ENCODE data around the gene PPARA.
A peak's percentile ranks its signal among the peaks of the same experiment; 100 is the strongest.

PPARA gene

GRCh38 chr22:46146329-46146728, 4.0 kb upstream of the PPARA start:
- no peak for DNase-seq

GRCh38 chr22:46147061-46147460, 3.3 kb upstream of the PPARA start:
- DNase-seq, result no peak

- no peak for DNase-seq
These were observed 2.7 kb upstream of the PPARA start for GRCh38 chr22:46147471-46148267.

GRCh38 chr22:46148336-46148735, 2.0 kb upstream of the PPARA start:
- DNase-seq, result no peak

- DNase-seq, result no peak
These were observed 1.4 kb upstream of the PPARA start for GRCh38 chr22:46148816-46149511.

- no peak for DNase-seq
These were observed 753 bp upstream of the PPARA start for GRCh38 chr22:46149512-46150033.

GRCh38 chr22:46150655-46151477, 540 bp downstream of the PPARA start:
- peak; percentile 63 for DNase-seq

GRCh38 chr22:46153930-46154329, 3.6 kb downstream of the PPARA start:
- no peak for DNase-seq

GRCh38 chr22:46156031-46156430, 5.7 kb downstream of the PPARA start:
- no peak for DNase-seq

GRCh38 chr22:46158283-46158682, 8.0 kb downstream of the PPARA start:
- DNase-seq, result no peak

- DNase-seq, result no peak
These were observed 8.9 kb downstream of the PPARA start for GRCh38 chr22:46159212-46159611.

- DNase-seq, result no peak
These were observed 9.5 kb downstream of the PPARA start for GRCh38 chr22:46159777-46160176.

- no peak for DNase-seq
These were observed 12.0 kb downstream of the PPARA start for GRCh38 chr22:46162285-46162684.

- DNase-seq, result no peak
These were observed 12.6 kb downstream of the PPARA start for GRCh38 chr22:46162771-46163556.

GRCh38 chr22:46163557-46163888, 13.2 kb downstream of the PPARA start:
- DNase-seq, result no peak

GRCh38 chr22:46165977-46166376, 15.7 kb downstream of the PPARA start:
- DNase-seq, result no peak

- DNase-seq, result no peak
These were observed 19.3 kb downstream of the PPARA start for GRCh38 chr22:46169628-46170027.

GRCh38 chr22:46171940-46172339, 21.6 kb downstream of the PPARA start:
- DNase-seq, result no peak

- no peak for DNase-seq
These were observed 22.3 kb downstream of the PPARA start for GRCh38 chr22:46172522-46173110.

GRCh38 chr22:46173152-46173551, 22.8 kb downstream of the PPARA start:
- DNase-seq, result no peak

GRCh38 chr22:46175631-46176030, 25.3 kb downstream of the PPARA start:
- no peak for DNase-seq

GRCh38 chr22:46176508-46177003, 26.2 kb downstream of the PPARA start:
- no peak for DNase-seq
